Mesothelial cell of epicardium (in vitro differentiated cells): Measurements from ENCODE around the gene SRCIN1. TPM values are rescaled to one million over a fixed set of nuclear protein-coding genes. Genes with fewer than 3 reads are reported as not detected.

Experiments used
- DNase-seq, 2 experiments: peaks; one replicate each; pipeline ENCODE4 v3.0.0; 2021; ENCODE audit warnings: low spot score in 2 of 2; ENCODE audit not compliant: unreplicated experiment in 2 of 2
- H3K27ac Mint-ChIP-seq: 2 replicates; pipeline ENCODE4 v1.8.0; 2021; ENCODE audit warnings: mixed read lengths
- H3K27me3 Mint-ChIP-seq: 2 replicates; pipeline ENCODE4 v1.8.0; 2021; ENCODE audit warnings: low read depth, mixed read lengths
- H3K36me3 Mint-ChIP-seq: 2 replicates; pipeline ENCODE4 v1.8.0; 2021; ENCODE audit warnings: mixed read lengths
- H3K4me1 Mint-ChIP-seq: 2 replicates; pipeline ENCODE4 v1.8.0; 2021; ENCODE audit warnings: mixed read lengths
- H3K4me3 Mint-ChIP-seq: 2 replicates; pipeline ENCODE4 v1.8.0; 2021; ENCODE audit warnings: mild to moderate bottlenecking, moderate library complexity, mixed read lengths
- H3K9me3 Mint-ChIP-seq: 2 replicates; pipeline ENCODE4 v1.8.0; 2021; ENCODE audit warnings: mixed read lengths
- total RNA-seq: library from RNA; stranded (reverse); gene quantifications from 3 replicates; pipeline ENCODE4 v1.2.1, GENCODE V29; 2021
- TF ChIP-seq, protein P1 (sequence below): fragments of 200-600 bp; sonication (generic); IDR thresholded peaks from one replicate; pipeline ENCODE4 v1.5.0; 2021; ENCODE audit warnings: antibody characterized with exemption; ENCODE audit not compliant: unreplicated experiment

SRCIN1 gene
- total RNA-seq, 1 donor from 2014 or later, result 19.4 TPM

GRCh38 chr17:38617967-38618760 is 12.4 kb upstream of the SRCIN1 start:
- Mint-ChIP-seq H3K4me1 (no peaks in the 10 kb centered on the region), H3K4me3 (no peak overlapping the region), H3K36me3 (no peaks in the 10 kb centered on the region), H3K27ac (no peak overlapping the region), H3K9me3 (no peaks in the 10 kb centered on the region), H3K27me3 (peaks cover 11% of the 10 kb centered on the region)
- TF ChIP-seq, protein P1, sequence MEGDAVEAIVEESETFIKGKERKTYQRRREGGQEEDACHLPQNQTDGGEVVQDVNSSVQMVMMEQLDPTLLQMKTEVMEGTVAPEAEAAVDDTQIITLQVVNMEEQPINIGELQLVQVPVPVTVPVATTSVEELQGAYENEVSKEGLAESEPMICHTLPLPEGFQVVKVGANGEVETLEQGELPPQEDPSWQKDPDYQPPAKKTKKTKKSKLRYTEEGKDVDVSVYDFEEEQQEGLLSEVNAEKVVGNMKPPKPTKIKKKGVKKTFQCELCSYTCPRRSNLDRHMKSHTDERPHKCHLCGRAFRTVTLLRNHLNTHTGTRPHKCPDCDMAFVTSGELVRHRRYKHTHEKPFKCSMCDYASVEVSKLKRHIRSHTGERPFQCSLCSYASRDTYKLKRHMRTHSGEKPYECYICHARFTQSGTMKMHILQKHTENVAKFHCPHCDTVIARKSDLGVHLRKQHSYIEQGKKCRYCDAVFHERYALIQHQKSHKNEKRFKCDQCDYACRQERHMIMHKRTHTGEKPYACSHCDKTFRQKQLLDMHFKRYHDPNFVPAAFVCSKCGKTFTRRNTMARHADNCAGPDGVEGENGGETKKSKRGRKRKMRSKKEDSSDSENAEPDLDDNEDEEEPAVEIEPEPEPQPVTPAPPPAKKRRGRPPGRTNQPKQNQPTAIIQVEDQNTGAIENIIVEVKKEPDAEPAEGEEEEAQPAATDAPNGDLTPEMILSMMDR, result no peak
- DNase-seq, result no peak

DNA sequence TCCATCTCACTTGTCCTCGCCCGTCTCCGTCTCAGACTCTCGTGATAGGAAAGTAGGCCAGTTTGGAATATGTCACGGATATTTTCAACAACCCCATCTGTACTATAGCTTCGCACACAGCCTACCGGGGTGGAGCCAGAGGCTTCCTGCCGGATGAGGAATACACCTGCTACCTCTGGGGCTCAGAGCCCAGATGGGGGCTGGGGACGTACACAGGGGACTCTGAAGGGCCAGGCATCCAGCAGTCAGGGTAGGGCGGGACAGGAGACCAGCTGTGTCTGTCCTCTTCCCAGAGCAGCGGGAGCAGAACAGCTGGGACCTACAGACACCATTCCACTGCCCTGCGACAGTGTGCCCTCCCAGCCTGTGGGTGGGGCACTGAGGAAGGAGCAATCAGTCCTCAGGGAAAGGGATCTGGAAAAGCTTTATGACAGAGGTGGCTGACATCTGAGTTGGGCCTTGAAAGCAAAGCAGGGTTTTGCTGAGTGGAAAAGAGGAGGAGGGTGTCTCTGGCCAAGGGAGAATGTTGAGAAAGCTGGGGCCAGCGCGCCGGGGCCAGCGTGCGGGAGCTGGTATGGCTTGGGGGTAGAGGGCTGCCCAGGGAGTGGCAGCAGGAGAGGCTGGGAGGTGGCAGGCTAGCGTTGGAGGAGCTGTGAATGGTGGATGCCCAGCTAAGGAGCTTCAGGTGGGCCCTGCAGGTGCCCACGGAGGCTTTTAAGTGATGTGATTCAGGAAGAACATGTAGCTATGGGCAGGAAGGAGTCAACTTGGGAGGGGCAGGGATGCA is 11.5 kb upstream of the SRCIN1 start:
- peaks cover 14% of the 10 kb centered on the region for H3K27me3 Mint-ChIP-seq
- H3K9me3 Mint-ChIP-seq, result peaks cover 5% of the 10 kb centered on the region
- H3K27ac Mint-ChIP-seq, result no peak overlapping the region
- no peaks in the 10 kb centered on the region for H3K4me1 Mint-ChIP-seq
- H3K4me3 Mint-ChIP-seq, result no peak overlapping the region
- TF ChIP-seq, protein P1, result no peak
- no peaks in the 10 kb centered on the region for H3K36me3 Mint-ChIP-seq
- no peak for DNase-seq

- Mint-ChIP-seq H3K36me3 (no peaks in the 10 kb centered on the region), H3K27me3 (peaks cover 18% of the 10 kb centered on the region), H3K4me3 (no peak overlapping the region), H3K4me1 (no peaks in the 10 kb centered on the region), H3K9me3 (peaks cover 11% of the 10 kb centered on the region), H3K27ac (no peak overlapping the region)
- TF ChIP-seq, protein P1, result no peak
- DNase-seq, result no peak
Observed at GRCh38 chr17:38616361-38616760, 10.6 kb upstream of the SRCIN1 start.

GRCh38 chr17:38613981-38614779 is 8.4 kb upstream of the SRCIN1 start:
- H3K4me1 Mint-ChIP-seq, result peaks cover 4% of the 10 kb centered on the region
- DNase-seq, result no peak
- H3K36me3 Mint-ChIP-seq, result no peaks in the 10 kb centered on the region
- peaks cover 34% of the 10 kb centered on the region for H3K27me3 Mint-ChIP-seq
- TF ChIP-seq, protein P1, result no peak
- no peak overlapping the region for H3K4me3 Mint-ChIP-seq
- no peak overlapping the region for H3K27ac Mint-ChIP-seq
- peaks cover 11% of the 10 kb centered on the region for H3K9me3 Mint-ChIP-seq

DNA sequence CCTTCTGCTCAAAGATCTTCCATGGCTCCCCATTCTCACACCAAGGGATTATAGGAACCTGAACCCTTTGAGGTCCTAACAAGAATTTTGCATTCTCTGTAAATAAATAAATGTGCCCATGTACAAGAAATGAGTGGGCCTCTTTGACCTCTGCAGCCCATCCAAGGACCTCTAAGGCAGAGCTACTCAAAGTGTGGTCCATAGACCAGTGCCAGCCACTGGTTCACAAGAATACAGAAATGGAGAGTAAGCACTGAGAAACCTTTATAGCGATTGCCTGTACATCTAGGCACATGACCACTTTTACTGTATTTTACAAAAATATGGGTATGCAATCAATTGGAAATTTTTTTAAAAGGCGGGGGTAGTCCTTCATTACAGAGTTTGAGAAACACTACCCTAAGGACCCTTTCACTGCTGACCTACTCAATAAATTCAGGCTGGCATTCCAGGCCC is 7.8 kb upstream of the SRCIN1 start:
- H3K4me3 Mint-ChIP-seq, result no peak overlapping the region

More for the DNA sequence above, 7.8 kb upstream of the SRCIN1 start:
- H3K27ac Mint-ChIP-seq, result no peak overlapping the region
- TF ChIP-seq, protein P1, result no peak
- no peak for DNase-seq
- H3K27me3 Mint-ChIP-seq, result peaks cover 40% of the 10 kb centered on the region
- no peaks in the 10 kb centered on the region for H3K36me3 Mint-ChIP-seq
- H3K9me3 Mint-ChIP-seq, result peaks cover 11% of the 10 kb centered on the region
- H3K4me1 Mint-ChIP-seq, result peaks cover 10% of the 10 kb centered on the region
